Measurements from ENCODE around the gene LURAP1L.

Gene LURAP1L

DNA sequence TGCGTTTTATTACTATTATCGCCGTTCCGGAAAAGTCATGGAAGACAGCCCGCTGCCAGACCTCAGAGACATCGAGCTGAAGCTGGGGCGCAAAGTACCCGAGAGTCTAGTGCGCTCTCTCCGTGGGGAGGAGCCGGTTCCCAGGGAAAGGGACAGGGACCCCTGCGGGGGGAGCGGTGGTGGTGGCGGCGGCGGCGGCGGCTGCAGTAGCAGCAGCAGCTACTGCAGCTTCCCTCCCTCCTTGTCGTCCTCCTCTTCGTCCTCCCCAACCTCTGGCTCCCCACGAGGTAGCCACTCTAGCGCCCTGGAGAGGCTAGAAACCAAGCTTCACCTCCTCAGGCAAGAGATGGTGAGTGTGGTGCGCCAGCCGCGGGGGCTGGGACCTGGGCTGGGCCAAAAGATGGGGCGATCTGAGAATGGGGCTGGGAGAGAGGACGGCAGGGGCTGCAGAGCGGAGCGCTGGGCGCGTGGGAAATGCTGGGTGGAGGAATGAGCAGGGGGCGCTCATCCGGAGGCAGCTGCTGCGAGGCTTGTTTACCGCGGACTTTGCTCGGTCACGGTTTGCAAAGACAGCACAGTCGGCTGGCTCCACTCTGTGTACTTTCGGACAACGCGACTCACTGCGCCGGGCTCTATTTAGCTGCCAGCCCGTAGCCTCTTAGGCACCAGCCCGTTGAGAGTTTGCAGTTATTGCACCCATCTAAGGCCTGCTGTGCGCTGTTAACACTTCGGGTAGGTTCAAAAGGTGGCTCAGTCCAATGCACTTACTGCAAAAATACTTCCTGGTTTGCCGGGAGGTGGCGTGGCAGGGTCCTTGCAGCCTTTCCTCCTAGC, 1.1 kb downstream of the LURAP1L start:
- ATAC-seq (ENCODE audit: low read depth) (peak; percentile 79), DNase-seq (ENCODE audit: low spot score) (peak; percentile 80)
- Histone ChIP-seq H3K9me3 (ENCODE audit: severe bottlenecking) (no peaks in the 10 kb centered on the region), H3K4me1 (ENCODE audit: insufficient read depth, poor library complexity, severe bottlenecking) (peaks cover 15% of the 10 kb centered on the region), H3K27me3 (ENCODE audit: insufficient read depth, poor library complexity, severe bottlenecking) (no peaks in the 10 kb centered on the region), H3K27ac (ENCODE audit: poor library complexity, severe bottlenecking) (peak overlapping the region; percentile 25), H3K36me3 (ENCODE audit: low read depth) (0 out of 2 replicates have a peak, but pooled peaks cover 7% of the 10 kb centered on the region), H3K4me3 (ENCODE audit: severe bottlenecking) (peak overlapping the region; percentile 63)
- TF ChIP-seq, protein P1, sequence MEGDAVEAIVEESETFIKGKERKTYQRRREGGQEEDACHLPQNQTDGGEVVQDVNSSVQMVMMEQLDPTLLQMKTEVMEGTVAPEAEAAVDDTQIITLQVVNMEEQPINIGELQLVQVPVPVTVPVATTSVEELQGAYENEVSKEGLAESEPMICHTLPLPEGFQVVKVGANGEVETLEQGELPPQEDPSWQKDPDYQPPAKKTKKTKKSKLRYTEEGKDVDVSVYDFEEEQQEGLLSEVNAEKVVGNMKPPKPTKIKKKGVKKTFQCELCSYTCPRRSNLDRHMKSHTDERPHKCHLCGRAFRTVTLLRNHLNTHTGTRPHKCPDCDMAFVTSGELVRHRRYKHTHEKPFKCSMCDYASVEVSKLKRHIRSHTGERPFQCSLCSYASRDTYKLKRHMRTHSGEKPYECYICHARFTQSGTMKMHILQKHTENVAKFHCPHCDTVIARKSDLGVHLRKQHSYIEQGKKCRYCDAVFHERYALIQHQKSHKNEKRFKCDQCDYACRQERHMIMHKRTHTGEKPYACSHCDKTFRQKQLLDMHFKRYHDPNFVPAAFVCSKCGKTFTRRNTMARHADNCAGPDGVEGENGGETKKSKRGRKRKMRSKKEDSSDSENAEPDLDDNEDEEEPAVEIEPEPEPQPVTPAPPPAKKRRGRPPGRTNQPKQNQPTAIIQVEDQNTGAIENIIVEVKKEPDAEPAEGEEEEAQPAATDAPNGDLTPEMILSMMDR (IDR thresholded peaks at IDR 0.05; ENCODE audit: poor library complexity, severe bottlenecking) = peak; percentile 77

DNA sequence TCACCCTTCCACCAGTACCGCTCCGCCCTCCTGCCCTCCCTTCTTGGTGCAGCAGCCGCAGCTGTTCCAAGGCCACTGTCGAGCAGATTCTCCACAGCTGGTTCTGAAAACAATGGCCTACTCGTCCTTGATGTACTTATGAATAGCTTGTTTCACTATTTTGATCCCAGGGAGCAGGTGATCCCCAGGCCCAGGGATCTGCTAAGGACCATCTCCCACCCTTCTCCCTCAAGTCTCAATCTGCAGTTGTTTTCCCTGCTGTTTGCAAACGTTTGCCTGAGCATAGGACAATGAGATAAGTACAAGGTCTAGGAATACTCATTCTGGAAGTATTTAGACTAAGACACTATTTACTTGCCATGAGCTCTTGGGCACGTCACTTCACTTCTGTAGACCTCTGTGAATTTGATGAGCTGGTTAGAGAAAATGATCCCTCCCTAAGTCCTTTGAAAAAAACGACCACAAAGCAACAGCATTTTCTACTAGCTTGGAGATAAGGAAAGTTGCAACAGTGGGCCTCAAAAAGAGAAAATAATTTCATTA, 1.8 kb downstream of the LURAP1L start:
- H3K4me3 ChIP-seq (ENCODE audit: severe bottlenecking) = peak overlapping the region; percentile 63
- TF ChIP-seq, protein P1 (IDR thresholded peaks at IDR 0.05; ENCODE audit: poor library complexity, severe bottlenecking) = peak; percentile 30
- peaks cover 15% of the 10 kb centered on the region for H3K4me1 ChIP-seq (ENCODE audit: insufficient read depth, poor library complexity, severe bottlenecking)
- H3K27me3 ChIP-seq (ENCODE audit: insufficient read depth, poor library complexity, severe bottlenecking) = no peaks in the 10 kb centered on the region
- 0 out of 2 replicates have a peak, but pooled peaks cover 7% of the 10 kb centered on the region for H3K36me3 ChIP-seq (ENCODE audit: low read depth)
- peak; percentile 12; the same call in 2 of the 3 replicates for ATAC-seq (ENCODE audit: low read depth)
- peak overlapping the region; percentile 25 for H3K27ac ChIP-seq (ENCODE audit: poor library complexity, severe bottlenecking)
- no peaks in the 10 kb centered on the region for H3K9me3 ChIP-seq (ENCODE audit: severe bottlenecking)
- DNase-seq (ENCODE audit: low spot score) = no peak

DNA sequence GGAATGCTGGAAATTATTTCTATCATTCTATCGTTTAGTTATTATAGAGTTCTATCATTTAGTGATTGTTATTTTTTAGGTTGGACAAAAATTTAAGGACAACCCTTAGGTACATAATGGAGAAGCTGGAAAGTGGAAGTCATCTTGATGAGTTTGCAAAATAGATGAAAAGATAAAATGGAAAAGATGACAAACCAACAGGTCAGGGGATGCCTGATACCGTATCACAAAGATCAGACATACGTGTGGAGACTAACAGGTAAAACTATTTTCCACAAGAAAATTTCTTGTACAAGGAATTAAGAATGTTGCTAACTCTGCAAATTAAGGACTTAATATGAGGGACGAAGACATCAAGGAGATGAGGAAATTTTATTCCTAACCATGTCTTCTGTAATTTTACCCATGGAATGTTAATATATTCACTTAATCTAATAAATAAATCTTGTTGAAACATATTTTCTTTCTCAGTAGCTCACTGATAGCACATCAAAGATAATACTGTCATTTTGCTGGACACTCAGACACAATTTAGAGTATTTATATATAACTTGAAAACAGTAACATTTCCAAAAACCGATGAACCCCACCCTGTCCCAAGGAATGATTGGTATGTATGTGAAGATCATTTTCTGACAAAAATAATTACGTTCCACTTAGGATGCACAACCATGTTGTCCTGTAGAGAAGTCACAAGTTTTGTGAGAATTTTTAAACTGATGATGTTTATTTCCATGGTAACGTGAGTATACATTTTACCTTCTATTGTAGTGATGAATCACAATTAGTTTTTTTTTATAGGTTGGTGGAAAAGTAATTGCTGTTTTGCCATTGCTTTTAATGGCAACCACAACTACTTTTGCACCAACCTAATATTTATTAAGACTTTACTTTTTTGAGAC, 2.6 kb downstream of the LURAP1L start:
- peak overlapping the region; percentile 63 for H3K4me3 ChIP-seq (ENCODE audit: severe bottlenecking)

DNA sequence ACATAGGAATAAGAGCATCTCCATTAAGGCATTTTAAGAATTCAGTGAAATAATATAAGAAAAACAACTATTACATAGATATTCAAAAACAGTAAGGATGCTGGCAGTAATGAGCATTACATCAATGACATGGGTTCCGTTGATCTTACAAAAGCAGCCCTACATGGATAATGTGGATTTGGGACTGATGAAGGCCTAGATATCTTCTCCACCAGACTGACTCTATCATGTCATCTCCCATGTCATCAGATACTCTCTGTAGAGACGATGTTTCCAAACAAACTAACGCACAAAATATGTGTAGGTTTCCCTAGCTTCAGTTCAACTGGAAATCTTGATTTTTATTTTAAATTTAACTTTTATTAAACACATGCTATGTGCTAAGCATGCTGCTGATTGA, 3.6 kb downstream of the LURAP1L start:
- Histone ChIP-seq H3K27me3 (ENCODE audit: insufficient read depth, poor library complexity, severe bottlenecking) (no peaks in the 10 kb centered on the region), H3K9me3 (ENCODE audit: severe bottlenecking) (no peaks in the 10 kb centered on the region), H3K4me1 (ENCODE audit: insufficient read depth, poor library complexity, severe bottlenecking) (peaks cover 15% of the 10 kb centered on the region), H3K27ac (ENCODE audit: poor library complexity, severe bottlenecking) (no peak overlapping the region), H3K4me3 (ENCODE audit: severe bottlenecking) (no peak overlapping the region), H3K36me3 (ENCODE audit: low read depth) (0 out of 2 replicates have a peak, but pooled peaks cover 7% of the 10 kb centered on the region)
- no peak for DNase-seq (ENCODE audit: low spot score)
- TF ChIP-seq, protein P1 (IDR thresholded peaks at IDR 0.05; ENCODE audit: poor library complexity, severe bottlenecking) = no peak
- no peak for ATAC-seq (ENCODE audit: low read depth)

More for the DNA sequence above, 2.6 kb downstream of the LURAP1L start:
- no peak for ATAC-seq (ENCODE audit: low read depth)
- no peaks in the 10 kb centered on the region for H3K27me3 ChIP-seq (ENCODE audit: insufficient read depth, poor library complexity, severe bottlenecking)
- H3K4me1 ChIP-seq (ENCODE audit: insufficient read depth, poor library complexity, severe bottlenecking) = peaks cover 15% of the 10 kb centered on the region
- DNase-seq (ENCODE audit: low spot score) = no peak
- H3K36me3 ChIP-seq (ENCODE audit: low read depth) = 0 out of 2 replicates have a peak, but pooled peaks cover 7% of the 10 kb centered on the region
- peak overlapping the region; percentile 25 for H3K27ac ChIP-seq (ENCODE audit: poor library complexity, severe bottlenecking)
- TF ChIP-seq, protein P1 (IDR thresholded peaks at IDR 0.05; ENCODE audit: poor library complexity, severe bottlenecking) = no peak
- no peaks in the 10 kb centered on the region for H3K9me3 ChIP-seq (ENCODE audit: severe bottlenecking)

All from RWPE2 (cell line).